Mesothelial cell of epicardium (in vitro differentiated cells): Measurements from ENCODE around the gene DNAJB1. TPM values are rescaled to one million over a fixed set of nuclear protein-coding genes. Genes with fewer than 3 reads are reported as not detected.

Source experiments
- DNase-seq, 2 experiments: peaks; one replicate each; pipeline ENCODE4 v3.0.0; 2021; ENCODE audit warnings: low spot score in 2 of 2; ENCODE audit not compliant: unreplicated experiment in 2 of 2
- H3K27ac Mint-ChIP-seq: 2 replicates; pipeline ENCODE4 v1.8.0; 2021; ENCODE audit warnings: mixed read lengths
- H3K27me3 Mint-ChIP-seq: 2 replicates; pipeline ENCODE4 v1.8.0; 2021; ENCODE audit warnings: low read depth, mixed read lengths
- H3K36me3 Mint-ChIP-seq: 2 replicates; pipeline ENCODE4 v1.8.0; 2021; ENCODE audit warnings: mixed read lengths
- H3K4me1 Mint-ChIP-seq: 2 replicates; pipeline ENCODE4 v1.8.0; 2021; ENCODE audit warnings: mixed read lengths
- H3K4me3 Mint-ChIP-seq: 2 replicates; pipeline ENCODE4 v1.8.0; 2021; ENCODE audit warnings: mild to moderate bottlenecking, moderate library complexity, mixed read lengths
- H3K9me3 Mint-ChIP-seq: 2 replicates; pipeline ENCODE4 v1.8.0; 2021; ENCODE audit warnings: mixed read lengths
- CTCF ChIP-seq: fragments of 200-600 bp; sonication (generic); IDR thresholded peaks from one replicate; pipeline ENCODE4 v1.5.0; 2021; ENCODE audit warnings: antibody characterized with exemption; ENCODE audit not compliant: unreplicated experiment
- total RNA-seq: library from RNA; stranded (reverse); gene quantifications from 3 replicates; pipeline ENCODE4 v1.2.1, GENCODE V29; 2021

DNAJB1 gene
- total RNA-seq, 1 donor from 2014 or later = 106 TPM

- no peaks in the 10 kb centered on the region for H3K27me3 Mint-ChIP-seq
- no peak for DNase-seq
- peak overlapping the region; percentile 95 for H3K4me3 Mint-ChIP-seq
- peaks cover 28% of the 10 kb centered on the region for H3K4me1 Mint-ChIP-seq
- H3K9me3 Mint-ChIP-seq = no peaks in the 10 kb centered on the region
- no peak for TF ChIP-seq CTCF
- peak overlapping the region; percentile 96 for H3K27ac Mint-ChIP-seq
- H3K36me3 Mint-ChIP-seq = peaks cover 3% of the 10 kb centered on the region
Observed at GRCh38 chr19:14528419-14529253, 10.4 kb upstream of the DNAJB1 start.

- no peaks in the 10 kb centered on the region for H3K27me3 Mint-ChIP-seq
- H3K4me1 Mint-ChIP-seq = peaks cover 27% of the 10 kb centered on the region
- peak overlapping the region; percentile 92 for H3K27ac Mint-ChIP-seq
- no peaks in the 10 kb centered on the region for H3K36me3 Mint-ChIP-seq
- no peaks in the 10 kb centered on the region for H3K9me3 Mint-ChIP-seq
- no peak overlapping the region for H3K4me3 Mint-ChIP-seq
- no peak for TF ChIP-seq CTCF
- no peak for DNase-seq
Observed at GRCh38 chr19:14526423-14526822, 8.2 kb upstream of the DNAJB1 start.

- no peak for DNase-seq
- Mint-ChIP-seq H3K4me3 (peak overlapping the region; percentile 28), H3K9me3 (no peaks in the 10 kb centered on the region), H3K27me3 (no peaks in the 10 kb centered on the region), H3K4me1 (peaks cover 26% of the 10 kb centered on the region), H3K27ac (peak overlapping the region; percentile 92), H3K36me3 (no peaks in the 10 kb centered on the region)
- TF ChIP-seq CTCF = no peak
Observed at GRCh38 chr19:14525729-14526128, 7.5 kb upstream of the DNAJB1 start.

GRCh38 chr19:14520543-14520942 is 2.3 kb upstream of the DNAJB1 start:
- Mint-ChIP-seq H3K27ac (no peak overlapping the region), H3K36me3 (peaks cover 12% of the 10 kb centered on the region), H3K4me1 (peaks cover 28% of the 10 kb centered on the region), H3K27me3 (no peaks in the 10 kb centered on the region), H3K4me3 (no peak overlapping the region), H3K9me3 (no peaks in the 10 kb centered on the region)
- no peak for TF ChIP-seq CTCF
- DNase-seq = no peak

- no peaks in the 10 kb centered on the region for H3K9me3 Mint-ChIP-seq
- no peaks in the 10 kb centered on the region for H3K27me3 Mint-ChIP-seq
- no peak for DNase-seq
- peaks cover 31% of the 10 kb centered on the region for H3K4me1 Mint-ChIP-seq
- H3K36me3 Mint-ChIP-seq = peaks cover 18% of the 10 kb centered on the region
- TF ChIP-seq CTCF = no peak
- peak overlapping the region; percentile 94 for H3K27ac Mint-ChIP-seq
- peak overlapping the region; percentile 90 for H3K4me3 Mint-ChIP-seq
Observed at GRCh38 chr19:14519860-14520407, 1.7 kb upstream of the DNAJB1 start.
